Endothelial cell of umbilical vein (primary cell): ENCODE results near the gene DCLRE1B. TPM values are rescaled to one million over a fixed set of nuclear protein-coding genes. Genes with fewer than 3 reads are reported as not detected.

Experiments
- BruUV-seq: library from RNA; stranded (reverse); fragments of 400-500 nt; replicated peaks from 2 replicates; lab custom pipeline; 2021; lab: Mats Ljungman, UMichigan
- CTCF ChIA-PET: fragments of 300-600, 350-600 bp; sonication (Branson Sonifier 250); formaldehyde crosslinking; loops from one replicate; lab custom pipeline; 2021; ENCODE audit warnings: antibody characterized with exemption, inconsistent platforms; lab: Charles Lee
- POLR2A ChIA-PET: fragments of 300-600, 350-600 bp; sonication (Branson Sonifier 250); formaldehyde crosslinking; loops from one replicate; lab custom pipeline; 2021; ENCODE audit warnings: antibody characterized with exemption, inconsistent platforms; lab: Charles Lee
- DNase-seq: peaks from one replicate; pipeline ENCODE4 v3.0.0-alpha.2; 2011; ENCODE audit warnings: low read depth, low spot score
- FAIRE-seq: peaks from 2 replicates; lab custom pipeline; 2011; peaks lifted over from hg19 to GRCh38; lab: Jason Lieb, UNC
- H2AFZ ChIP-seq: 2 replicates; pipeline ENCODE4 v1.6.0; 2012; ENCODE audit warnings: low read depth, low read length, control low read depth, inconsistent platforms
- H3K27ac ChIP-seq: 2 replicates; pipeline ENCODE4 v1.5.1; 2011; ENCODE audit warnings: low read depth, mild to moderate bottlenecking, control low read depth, low read length, moderate library complexity; ENCODE audit not compliant: insufficient read depth
- H3K27me3 ChIP-seq, 2 experiments: 2 replicates each; pipeline versions ENCODE4 v1.6.0 to v1.6.1; 2011; ENCODE audit warnings: low read length in 2 of 2, mixed read lengths in 1 of 2; ENCODE audit not compliant: control insufficient read depth in 2 of 2, insufficient read depth in 2 of 2
- H3K36me3 ChIP-seq, 2 experiments: 2 replicates in 1 of 2; 3 replicates in 1 of 2; pipeline ENCODE4 v1.5.1; 2011; ENCODE audit warnings: low read length in 2 of 2, mild to moderate bottlenecking in 1 of 2, moderate library complexity in 1 of 2; ENCODE audit not compliant: control insufficient read depth in 2 of 2, insufficient read depth in 2 of 2; ENCODE audit errors: extremely low read depth in 1 of 2
- H3K4me1 ChIP-seq: 3 replicates; pipeline ENCODE4 v1.5.1; 2011; ENCODE audit warnings: mild to moderate bottlenecking, low read length; ENCODE audit not compliant: control insufficient read depth, insufficient read depth; ENCODE audit errors: extremely low read depth
- H3K4me2 ChIP-seq: 2 replicates; pipeline ENCODE4 v1.6.1; 2011; ENCODE audit warnings: low read length, control low read depth, mixed read lengths; ENCODE audit not compliant: insufficient read depth
- H3K4me3 ChIP-seq, 3 experiments: fragments of 200-600 bp in 1 of 3; sonication (generic), shearing (Covaris generic) in 1 of 3; replicated peaks in 1 of 3; 2 replicates each; pipeline ENCODE4 v1.5.1; 2011 to 2016; ENCODE audit warnings: control low read depth in 3 of 3, low read length in 3 of 3, mild to moderate bottlenecking in 2 of 3, inconsistent platforms in 1 of 3, low read depth in 1 of 3, moderate library complexity in 1 of 3; ENCODE audit not compliant: insufficient read depth in 1 of 3
- H3K79me2 ChIP-seq: 2 replicates; pipeline ENCODE4 v1.6.0; 2012; ENCODE audit warnings: low read length, inconsistent platforms; ENCODE audit not compliant: control insufficient read depth, insufficient read depth
- H3K9ac ChIP-seq: replicated peaks from 2 replicates; pipeline ENCODE3; 2011; ENCODE audit warnings: low read length, control low read depth; ENCODE audit not compliant: insufficient read depth; ENCODE audit errors: extremely low read depth
- H3K9me1 ChIP-seq: replicated peaks from 3 replicates; pipeline ENCODE4 v1.6.0; 2011; ENCODE audit warnings: mild to moderate bottlenecking, low read length; ENCODE audit not compliant: control insufficient read depth, insufficient read depth; ENCODE audit errors: extremely low read depth
- H3K9me3 ChIP-seq: replicated peaks from 2 replicates; pipeline ENCODE4 v1.5.1; 2012; ENCODE audit warnings: low read length, inconsistent platforms; ENCODE audit not compliant: control insufficient read depth, insufficient read depth
- H4K20me1 ChIP-seq: replicated peaks from 2 replicates; pipeline ENCODE3; 2011; ENCODE audit warnings: mild to moderate bottlenecking, low read length; ENCODE audit not compliant: control insufficient read depth, insufficient read depth; ENCODE audit errors: extremely low read depth
- CTCF ChIP-seq, 2 donors: IDR thresholded peaks; 1 replicate in 1 of 2; 2 replicates in 1 of 2; pipeline ENCODE4 v1.5.1; 2011; ENCODE audit warnings: low read length in 2 of 2, mild to moderate bottlenecking in 2 of 2, moderate library complexity in 2 of 2, control low read depth in 1 of 2, inconsistent platforms in 1 of 2, low read depth in 1 of 2; ENCODE audit not compliant: insufficient read depth in 1 of 2; ENCODE audit errors: extremely low read depth in 1 of 2
- EZH2 ChIP-seq: IDR thresholded peaks from 2 replicates; pipeline ENCODE4 v1.6.1; 2012; ENCODE audit warnings: borderline replicate concordance, low read depth, mild to moderate bottlenecking, moderate library complexity, low read length, inconsistent platforms; ENCODE audit not compliant: severe bottlenecking
- FOS ChIP-seq: IDR thresholded peaks from 2 replicates; pipeline ENCODE4 v1.6.1; 2011; ENCODE audit warnings: mild to moderate bottlenecking, low read length, moderate library complexity, borderline replicate concordance; ENCODE audit not compliant: insufficient read depth
- GATA2 ChIP-seq: IDR thresholded peaks from 2 replicates; pipeline ENCODE4 v1.7.0; 2011; ENCODE audit warnings: low read depth, mild to moderate bottlenecking, moderate library complexity, mixed read lengths, low read length; ENCODE audit not compliant: insufficient read length, insufficient read depth
- JUN ChIP-seq: IDR thresholded peaks from 2 replicates; pipeline ENCODE4 v1.6.1; 2011; ENCODE audit warnings: borderline replicate concordance, low read depth; ENCODE audit not compliant: insufficient read length, insufficient read depth
- MAX ChIP-seq: IDR thresholded peaks from 2 replicates; pipeline ENCODE4 v1.6.1; 2011; ENCODE audit not compliant: insufficient read depth, insufficient read length
- MYC ChIP-seq: IDR thresholded peaks from one replicate; pipeline ENCODE4 v1.6.1; 2011; ENCODE audit warnings: mild to moderate bottlenecking, low read depth, low read length
- POLR2A ChIP-seq: IDR thresholded peaks from 2 replicates; pipeline ENCODE4 v1.6.1; 2012; ENCODE audit warnings: low read depth, mild to moderate bottlenecking, control low read depth, low read length
- POLR2AphosphoS5 ChIP-seq: IDR thresholded peaks from 2 replicates; pipeline ENCODE4 v1.6.1; 2012; ENCODE audit warnings: low read depth, mild to moderate bottlenecking, control low read depth, low read length, moderate library complexity; ENCODE audit not compliant: insufficient read depth
- dilution Hi-C: fragments of 300-500 bp; cut with MboI; formaldehyde crosslinking; loops from one replicate; pipeline ENCODE4 v1.15.0; 2019; ENCODE audit warnings: low sequenced_read_pairs; ENCODE audit not compliant: extremely low pct_ligation_motif_present
- intact Hi-C: fragments of 100-400 bp; cut with micrococcal nuclease; formaldehyde crosslinking; loops from one replicate; pipeline ENCODE4 v1.10.0; 2022
- polyA plus RNA-seq, 4 experiments: library from polyadenylated mRNA; depleted of rRNA in 3 of 4; stranded (reverse) in 3 of 4; unstranded in 1 of 4; fragments of >200 nt; gene quantifications; 2 replicates each; pipeline versions ENCODE4 v1.2.1 to v1.2.3, GENCODE V29; 2011 to 2012; ENCODE audit warnings: missing spikeins in 1 of 4
- total RNA-seq: library from RNA; stranded (reverse); gene quantifications from 2 replicates; pipeline ENCODE4 v1.2.3, GENCODE V29; 2021

DCLRE1B gene
- total and polyA plus RNA-seq, 2 donors (not counting 3 experiments of a cell fraction or from before 2014, with no cell fraction given), result 5.6 to 10.7 TPM

- BruUV-seq, result no TSS peak
- H3K27me3 ChIP-seq, result no peaks in the 10 kb centered on the region
- dilution Hi-C loops (no loop called here), intact Hi-C loops (no loop called here)
- TF ChIP-seq EZH2 (no peak), FOS (no peak), POLR2AphosphoS5 (no peak), MYC (no peak), GATA2 (no peak), CTCF (IDR thresholded peaks at IDR 0.05; ENCODE audit: extremely low read depth in 1 of 2, insufficient read depth in 1 of 2, low read depth in 1 of 2, low read length in 2 of 2) (no peak), JUN (no peak), POLR2A (no peak), MAX (no peak)
- FAIRE-seq (no peak), DNase-seq (no peak)
- peaks cover 33% of the 10 kb centered on the region for H3K4me1 ChIP-seq
- H2AFZ ChIP-seq, result no peak overlapping the region
- no peak overlapping the region for H3K4me2 ChIP-seq
- no peaks in the 10 kb centered on the region for H3K36me3 ChIP-seq
- no peaks in the 10 kb centered on the region for H3K9me3 ChIP-seq
- no peaks in the 10 kb centered on the region for H3K79me2 ChIP-seq
- H3K4me3 ChIP-seq, result no peak overlapping the region
- no peak overlapping the region for H3K27ac ChIP-seq
- H3K9ac ChIP-seq, result no peak overlapping the region
- no peaks in the 10 kb centered on the region for H3K9me1 ChIP-seq
- CTCF ChIA-PET, result interaction anchor here (1.3 kb wide), 1 partner anchor 10 kb away, joined by 3 read pairs; no protein-coding TSS in a partner anchor
- POLR2A ChIA-PET, result no interaction called here
- H4K20me1 ChIP-seq, result no peaks in the 10 kb centered on the region
Observed at GRCh38 chr1:113870778-113871177, 34.3 kb upstream of the DCLRE1B start.
